BE2C (cell line): ENCODE results near the gene TBC1D23.
"Not testable (repeated sequence)": the region's sequence is repeated elsewhere in the genome, so short reads cannot be mapped to it uniquely, and the experiment has no call there.

Experiments used
- DNase-seq: peaks from one replicate; pipeline ENCODE4 v3.0.0-alpha.2; 2020
- H3K27me3 ChIP-seq: fragments of 250-450 bp; sonication (Bioruptor Pico); 2 replicates; pipeline ENCODE4 v1.5.1; 2020; ENCODE audit warnings: mild to moderate bottlenecking
- H3K36me3 ChIP-seq: fragments of 250-450 bp; sonication (Bioruptor Pico); 2 replicates; pipeline ENCODE4 v1.5.1; 2020; ENCODE audit warnings: mild to moderate bottlenecking
- H3K4me1 ChIP-seq: fragments of 250-450 bp; sonication (Bioruptor Pico); 2 replicates; pipeline ENCODE4 v1.5.1; 2020
- H3K4me3 ChIP-seq: 2 replicates; pipeline ENCODE4 v1.5.1; 2011; ENCODE audit warnings: low read depth, low read length
- H3K9me3 ChIP-seq: fragments of 250-450 bp; sonication (Bioruptor Pico); 2 replicates; pipeline ENCODE4 v1.5.1; 2020
- TF ChIP-seq, protein P1 (sequence below): IDR thresholded peaks from 2 replicates; pipeline ENCODE4 v1.5.1; 2012; ENCODE audit warnings: mild to moderate bottlenecking, low read depth, low read length

The TBC1D23 gene

DNA sequence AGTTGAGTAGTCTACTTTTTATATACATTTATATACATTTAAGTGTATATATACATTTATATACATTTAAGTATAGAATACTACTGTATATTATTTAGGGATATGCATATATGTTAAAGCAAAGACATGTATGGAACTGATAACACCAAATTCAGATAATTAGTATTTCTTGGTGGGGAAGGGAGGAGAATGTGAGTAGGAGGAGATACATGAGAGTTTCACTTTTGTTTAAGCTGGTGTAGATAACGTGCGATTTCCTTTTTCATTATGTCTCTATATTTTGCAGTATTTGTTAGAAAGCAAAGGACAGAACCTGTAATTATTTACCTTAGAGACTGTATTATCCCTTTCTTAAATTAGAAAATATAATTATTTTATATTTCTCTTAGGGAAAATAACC, 57.1 kb downstream of the TBC1D23 start:
- no peak for DNase-seq
- TF ChIP-seq, protein P1, sequence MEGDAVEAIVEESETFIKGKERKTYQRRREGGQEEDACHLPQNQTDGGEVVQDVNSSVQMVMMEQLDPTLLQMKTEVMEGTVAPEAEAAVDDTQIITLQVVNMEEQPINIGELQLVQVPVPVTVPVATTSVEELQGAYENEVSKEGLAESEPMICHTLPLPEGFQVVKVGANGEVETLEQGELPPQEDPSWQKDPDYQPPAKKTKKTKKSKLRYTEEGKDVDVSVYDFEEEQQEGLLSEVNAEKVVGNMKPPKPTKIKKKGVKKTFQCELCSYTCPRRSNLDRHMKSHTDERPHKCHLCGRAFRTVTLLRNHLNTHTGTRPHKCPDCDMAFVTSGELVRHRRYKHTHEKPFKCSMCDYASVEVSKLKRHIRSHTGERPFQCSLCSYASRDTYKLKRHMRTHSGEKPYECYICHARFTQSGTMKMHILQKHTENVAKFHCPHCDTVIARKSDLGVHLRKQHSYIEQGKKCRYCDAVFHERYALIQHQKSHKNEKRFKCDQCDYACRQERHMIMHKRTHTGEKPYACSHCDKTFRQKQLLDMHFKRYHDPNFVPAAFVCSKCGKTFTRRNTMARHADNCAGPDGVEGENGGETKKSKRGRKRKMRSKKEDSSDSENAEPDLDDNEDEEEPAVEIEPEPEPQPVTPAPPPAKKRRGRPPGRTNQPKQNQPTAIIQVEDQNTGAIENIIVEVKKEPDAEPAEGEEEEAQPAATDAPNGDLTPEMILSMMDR: no peak
- H3K4me3 ChIP-seq: no peak overlapping the region
- no peaks in the 10 kb centered on the region for H3K27me3 ChIP-seq
- H3K4me1 ChIP-seq: no peaks in the 10 kb centered on the region
- H3K9me3 ChIP-seq: no peaks in the 10 kb centered on the region
- H3K36me3 ChIP-seq: peaks cover 4% of the 10 kb centered on the region; the same call in 1 of the 2 replicates

DNA sequence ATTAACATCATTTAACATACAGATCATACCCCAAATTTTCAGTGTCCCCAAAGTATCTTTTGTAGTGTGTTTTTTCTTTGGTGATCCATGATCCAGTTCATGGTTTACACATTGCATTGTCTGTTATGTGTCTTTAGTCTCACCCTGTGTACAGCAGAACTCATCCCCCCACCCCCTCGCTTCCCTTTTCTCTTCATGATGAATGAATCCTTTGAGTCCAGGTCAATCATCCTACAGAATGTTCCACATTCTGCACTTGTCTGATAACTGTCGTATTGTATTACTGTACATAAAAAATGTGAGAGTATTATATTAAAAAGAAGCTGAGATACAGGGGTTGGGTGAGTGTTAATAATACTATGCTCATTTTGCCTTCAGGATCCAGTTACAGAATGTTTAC, 59.2 kb downstream of the TBC1D23 start:
- Histone ChIP-seq H3K4me1 (no peaks in the 10 kb centered on the region), H3K9me3 (no peaks in the 10 kb centered on the region), H3K36me3 (peaks cover 4% of the 10 kb centered on the region; the same call in 1 of the 2 replicates), H3K4me3 (no peak overlapping the region), H3K27me3 (no peaks in the 10 kb centered on the region)
- TF ChIP-seq, protein P1: no peak
- DNase-seq: no peak

DNA sequence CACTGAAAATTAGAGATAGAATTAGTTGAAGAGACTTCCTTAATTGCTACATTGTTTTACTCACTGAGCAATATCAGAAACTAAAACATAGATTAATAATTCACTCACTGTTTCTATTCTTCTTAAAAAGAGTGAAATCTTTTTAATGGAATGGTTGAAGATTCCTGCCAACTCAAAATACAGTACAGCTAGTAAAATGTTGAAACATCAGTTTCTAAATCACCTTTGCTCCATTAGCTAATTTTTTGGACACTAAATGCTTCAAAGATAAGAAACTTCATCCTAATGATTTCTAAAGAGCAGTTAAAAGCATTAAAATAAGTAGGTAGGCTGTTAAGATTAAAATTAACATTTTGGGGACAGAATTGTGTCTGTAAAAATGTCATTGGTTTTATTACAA, 63.3 kb downstream of the TBC1D23 start:
- TF ChIP-seq, protein P1: no peak
- Histone ChIP-seq H3K4me1 (no peaks in the 10 kb centered on the region), H3K4me3 (no peak overlapping the region), H3K9me3 (no peaks in the 10 kb centered on the region), H3K27me3 (no peaks in the 10 kb centered on the region), H3K36me3 (peaks cover 4% of the 10 kb centered on the region; the same call in 1 of the 2 replicates)
- DNase-seq: no peak

DNA sequence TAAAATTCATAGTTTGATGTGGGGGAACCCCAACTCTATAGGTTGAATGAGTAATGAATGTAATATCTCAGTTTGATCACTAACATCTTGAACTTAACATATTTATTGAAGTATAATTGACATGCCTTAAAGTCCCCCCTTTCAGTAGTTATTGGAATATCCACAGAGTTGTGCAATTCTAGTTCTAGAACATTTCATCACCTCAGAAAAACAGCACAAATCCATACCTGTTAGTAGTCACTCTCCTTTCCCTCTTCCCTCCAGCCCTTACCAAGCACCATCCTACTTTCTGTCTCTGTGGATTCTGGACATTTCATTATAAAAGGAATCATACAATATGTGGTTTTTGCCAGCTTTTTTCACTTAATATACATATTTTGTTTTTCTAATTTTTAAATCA, 65.0 kb downstream of the TBC1D23 start:
- H3K4me1 ChIP-seq: no peaks in the 10 kb centered on the region
- no peaks in the 10 kb centered on the region for H3K9me3 ChIP-seq
- no peak for DNase-seq
- no peaks in the 10 kb centered on the region for H3K27me3 ChIP-seq
- TF ChIP-seq, protein P1: no peak
- H3K36me3 ChIP-seq: no peaks in the 10 kb centered on the region
- no peak overlapping the region for H3K4me3 ChIP-seq

DNA sequence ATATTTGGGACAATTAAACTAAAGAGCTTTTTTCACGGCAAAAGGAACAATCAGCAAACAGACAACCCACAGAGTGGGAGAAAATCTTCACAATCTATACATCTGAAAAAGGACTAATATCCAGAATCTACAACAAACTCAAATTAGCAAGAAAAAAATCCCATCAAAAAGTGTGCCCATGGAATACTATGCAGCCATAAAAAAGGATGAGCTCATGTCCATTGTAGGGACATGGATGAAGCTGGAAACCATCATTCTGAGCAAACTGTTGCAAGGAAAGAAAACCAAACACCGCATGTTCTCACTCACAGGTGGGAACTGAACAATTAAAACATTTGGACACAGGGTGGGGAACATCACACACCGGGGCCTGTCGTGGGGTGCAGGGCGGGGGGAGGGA, 66.6 kb downstream of the TBC1D23 start:
- H3K4me1 ChIP-seq, DNase-seq, H3K36me3 ChIP-seq, H3K27me3 ChIP-seq, H3K9me3 ChIP-seq, H3K4me3 ChIP-seq: not testable (repeated sequence)

DNA sequence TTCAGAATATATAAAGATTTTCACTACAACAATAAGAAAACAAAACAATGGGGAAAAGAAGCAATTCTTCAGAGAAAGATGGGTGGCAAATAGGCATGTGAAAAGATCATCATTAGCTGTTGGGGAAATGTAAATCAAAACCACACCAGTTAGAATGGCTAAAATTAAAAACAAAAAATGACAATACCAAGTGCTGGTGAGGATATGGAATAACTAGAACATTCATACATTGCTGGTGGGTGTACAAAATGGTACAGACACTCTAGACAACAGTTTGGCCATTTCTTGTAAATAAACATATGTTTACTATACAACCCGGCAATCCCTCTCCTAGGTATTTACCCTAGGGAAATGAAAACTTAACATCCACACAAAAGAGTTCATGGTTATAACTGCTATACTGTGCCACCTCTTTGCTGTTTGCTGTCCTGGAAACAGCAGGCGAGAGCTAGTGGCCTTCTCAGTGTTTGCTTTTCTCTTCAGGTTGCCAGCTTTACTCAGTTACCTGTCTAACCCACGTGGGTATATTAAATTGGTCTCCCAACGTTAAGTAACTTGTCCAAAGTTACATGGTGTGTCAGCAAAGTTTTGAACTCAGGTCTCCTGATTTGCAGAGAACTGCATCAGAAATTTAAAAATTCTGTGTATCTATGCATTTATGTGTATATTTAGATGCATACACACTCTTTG, 69.2 kb downstream of the TBC1D23 start:
- DNase-seq: no peak
- no peaks in the 10 kb centered on the region for H3K36me3 ChIP-seq
- TF ChIP-seq, protein P1: no peak

DNA sequence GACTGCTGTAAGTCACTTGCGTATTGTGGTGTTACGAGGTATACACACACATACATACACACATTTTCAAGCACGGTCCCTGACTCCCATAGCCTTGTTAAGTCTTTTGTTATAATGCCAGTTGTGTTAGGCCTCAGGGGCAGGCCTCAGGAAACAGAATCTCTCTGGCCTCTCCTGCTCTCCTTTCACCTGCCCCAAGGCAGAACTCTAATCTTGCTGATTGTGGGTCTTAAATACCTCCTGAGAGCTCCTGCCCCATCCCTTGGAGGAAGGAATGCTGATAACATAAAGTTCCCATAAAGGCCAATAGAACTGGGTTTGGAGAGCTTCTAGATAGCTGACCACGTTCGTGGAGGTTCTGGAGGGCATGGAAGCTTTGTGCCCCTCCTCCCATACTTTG, 69.9 kb downstream of the TBC1D23 start:
- Histone ChIP-seq H3K27me3 (no peaks in the 10 kb centered on the region), H3K4me3 (no peak overlapping the region), H3K9me3 (no peaks in the 10 kb centered on the region), H3K4me1 (no peaks in the 10 kb centered on the region; the same call in 1 of the 2 replicates), H3K36me3 (no peaks in the 10 kb centered on the region)
- no peak for DNase-seq
- TF ChIP-seq, protein P1: no peak

More for the DNA sequence above, 69.2 kb downstream of the TBC1D23 start:
- Histone ChIP-seq H3K4me1 (no peaks in the 10 kb centered on the region), H3K27me3 (no peaks in the 10 kb centered on the region), H3K4me3 (no peak overlapping the region), H3K9me3 (no peaks in the 10 kb centered on the region)
